ENCODE measurements around the gene INHBA.

GRCh38 chr7:41682422-41682821, 20.5 kb downstream of the INHBA start:
- TF ChIP-seq CTCF (IDR thresholded peaks at IDR 0.05; ENCODE audit: insufficient read depth, low read depth, low read length) (no peak), EZH2 (IDR thresholded peaks at IDR 0.05; ENCODE audit: insufficient read depth, low read length) (no peak)
